ENCODE data around the gene BCAM. TPM values are rescaled to one million over a fixed set of nuclear protein-coding genes. Genes with fewer than 3 reads are reported as not detected.

BCAM gene
- total RNA-seq, 2 experiments from 2014 or later: not detected

DNA sequence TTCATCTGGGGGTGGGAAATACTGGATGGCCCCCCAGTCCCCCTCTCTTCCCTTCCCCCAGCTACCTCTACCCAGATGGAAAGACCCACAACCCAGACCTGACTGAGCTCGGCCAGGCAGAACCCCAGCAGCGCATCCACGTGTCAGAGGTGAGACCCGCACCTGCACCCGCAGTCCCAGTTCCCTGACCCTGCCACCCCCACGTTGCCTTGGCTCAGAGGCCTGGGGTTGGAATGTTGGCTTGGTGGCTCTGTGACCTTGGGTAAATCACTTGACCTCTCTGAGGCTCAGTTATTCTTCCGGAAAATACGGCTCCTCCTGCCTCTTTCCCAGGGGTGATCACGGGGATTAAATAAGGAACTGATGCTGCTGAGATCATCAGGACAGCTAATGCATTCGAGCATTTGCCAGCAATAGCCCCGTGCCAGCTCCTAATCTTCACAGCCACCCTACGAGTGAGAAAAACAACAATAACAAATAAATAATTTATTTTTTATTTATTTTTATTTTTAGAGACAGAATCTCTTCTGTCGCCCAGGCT, 18.9 kb upstream of the BCAM start:
- Mint-ChIP-seq H3K4me3 (no peak overlapping the region), H3K27me3 (no peaks in the 10 kb centered on the region), H3K9me3 (no peaks in the 10 kb centered on the region), H3K27ac (no peak overlapping the region), H3K36me3 (ENCODE audit: low read depth) (no peaks in the 10 kb centered on the region), H3K4me1 (ENCODE audit: low read depth) (no peaks in the 10 kb centered on the region)
- CTCF ChIA-PET: interaction anchor here (0.6 kb wide), 1 partner anchor 34 kb away, joined by 3 read pairs; no protein-coding TSS in a partner anchor
- POLR2A ChIA-PET: no interaction called here
- Histone ChIP-seq H3K27me3 (ENCODE audit: control insufficient read depth in 1 of 2, insufficient read depth in 2 of 2, low read length in 2 of 2) (no peaks in the 10 kb centered on the region), H3K4me1 (ENCODE audit: insufficient read depth, low read length) (no peaks in the 10 kb centered on the region), H3K4me3 (ENCODE audit: low read length) (no peak overlapping the region), H3K36me3 (ENCODE audit: insufficient read depth, low read length) (no peaks in the 10 kb centered on the region), H3K27ac (ENCODE audit: low read depth in 1 of 2, low read length in 2 of 2) (no peak overlapping the region), H3K9me3 (ENCODE audit: control insufficient read depth in 1 of 2, insufficient read depth in 1 of 2, low read length in 2 of 2) (no peaks in the 10 kb centered on the region)
- DNase-seq: no peak
- intact Hi-C loops (cut with DNase I, micrococcal nuclease): no loop called here
- TF ChIP-seq, protein P1, sequence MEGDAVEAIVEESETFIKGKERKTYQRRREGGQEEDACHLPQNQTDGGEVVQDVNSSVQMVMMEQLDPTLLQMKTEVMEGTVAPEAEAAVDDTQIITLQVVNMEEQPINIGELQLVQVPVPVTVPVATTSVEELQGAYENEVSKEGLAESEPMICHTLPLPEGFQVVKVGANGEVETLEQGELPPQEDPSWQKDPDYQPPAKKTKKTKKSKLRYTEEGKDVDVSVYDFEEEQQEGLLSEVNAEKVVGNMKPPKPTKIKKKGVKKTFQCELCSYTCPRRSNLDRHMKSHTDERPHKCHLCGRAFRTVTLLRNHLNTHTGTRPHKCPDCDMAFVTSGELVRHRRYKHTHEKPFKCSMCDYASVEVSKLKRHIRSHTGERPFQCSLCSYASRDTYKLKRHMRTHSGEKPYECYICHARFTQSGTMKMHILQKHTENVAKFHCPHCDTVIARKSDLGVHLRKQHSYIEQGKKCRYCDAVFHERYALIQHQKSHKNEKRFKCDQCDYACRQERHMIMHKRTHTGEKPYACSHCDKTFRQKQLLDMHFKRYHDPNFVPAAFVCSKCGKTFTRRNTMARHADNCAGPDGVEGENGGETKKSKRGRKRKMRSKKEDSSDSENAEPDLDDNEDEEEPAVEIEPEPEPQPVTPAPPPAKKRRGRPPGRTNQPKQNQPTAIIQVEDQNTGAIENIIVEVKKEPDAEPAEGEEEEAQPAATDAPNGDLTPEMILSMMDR (IDR thresholded peaks at IDR 0.05): no peak
- no peak for ATAC-seq (ENCODE audit: poor library complexity)

GRCh38 chr19:44792281-44792680, 16.6 kb upstream of the BCAM start:
- CTCF ChIA-PET: no interaction called here
- no peaks in the 10 kb centered on the region for H3K27me3 Mint-ChIP-seq
- H3K36me3 ChIP-seq (ENCODE audit: insufficient read depth, low read length): no peaks in the 10 kb centered on the region

DNA sequence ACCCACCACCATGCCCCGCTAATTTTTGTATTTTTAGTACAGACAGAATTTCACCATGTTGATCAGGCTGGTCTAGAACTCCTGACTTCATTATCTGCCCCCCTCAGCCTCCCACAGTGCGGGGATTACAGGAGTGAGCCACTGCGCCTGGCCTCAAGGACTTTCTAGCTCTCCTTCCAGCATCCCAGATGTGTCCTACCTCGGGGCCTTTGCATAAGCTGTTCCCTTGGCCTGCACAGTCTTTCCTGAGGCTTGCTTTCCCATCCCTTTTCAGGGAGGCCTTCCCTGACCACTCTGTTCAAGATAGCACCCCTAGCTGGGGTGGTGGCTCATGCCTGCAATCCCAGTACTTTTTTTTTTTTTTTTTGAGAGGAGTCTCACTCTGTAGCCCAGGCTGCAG, 14.3 kb upstream of the BCAM start:
- ChIA-PET CTCF (no interaction called here), POLR2A (no interaction called here)
- Mint-ChIP-seq H3K9me3 (no peaks in the 10 kb centered on the region), H3K4me3 (no peak overlapping the region), H3K27ac (no peak overlapping the region), H3K36me3 (ENCODE audit: low read depth) (no peaks in the 10 kb centered on the region), H3K27me3 (no peaks in the 10 kb centered on the region), H3K4me1 (ENCODE audit: low read depth) (peaks cover 9% of the 10 kb centered on the region)
- Histone ChIP-seq H3K36me3 (ENCODE audit: insufficient read depth, low read length) (no peaks in the 10 kb centered on the region), H3K4me3 (ENCODE audit: low read length) (no peak overlapping the region), H3K27me3 (ENCODE audit: control insufficient read depth in 1 of 2, insufficient read depth in 2 of 2, low read length in 2 of 2) (no peaks in the 10 kb centered on the region), H3K9me3 (ENCODE audit: control insufficient read depth in 1 of 2, insufficient read depth in 1 of 2, low read length in 2 of 2) (no peaks in the 10 kb centered on the region), H3K4me1 (ENCODE audit: insufficient read depth, low read length) (peaks cover 15% of the 10 kb centered on the region), H3K27ac (ENCODE audit: low read depth in 1 of 2, low read length in 2 of 2) (no peak overlapping the region)
- DNase-seq (no peak), ATAC-seq (ENCODE audit: poor library complexity) (no peak)
- TF ChIP-seq, protein P1 (IDR thresholded peaks at IDR 0.05): no peak
- intact Hi-C loops (cut with DNase I, micrococcal nuclease): no loop called here

More at GRCh38 chr19:44792281-44792680, 16.6 kb upstream of the BCAM start:
- no peak for DNase-seq
- intact Hi-C loops (cut with DNase I, micrococcal nuclease): no loop called here
- Histone ChIP-seq H3K4me1 (ENCODE audit: insufficient read depth, low read length) (peaks cover 15% of the 10 kb centered on the region), H3K27me3 (ENCODE audit: control insufficient read depth in 1 of 2, insufficient read depth in 2 of 2, low read length in 2 of 2) (no peaks in the 10 kb centered on the region), H3K27ac (ENCODE audit: low read depth in 1 of 2, low read length in 2 of 2) (no peak overlapping the region), H3K9me3 (ENCODE audit: control insufficient read depth in 1 of 2, insufficient read depth in 1 of 2, low read length in 2 of 2) (no peaks in the 10 kb centered on the region), H3K4me3 (ENCODE audit: low read length) (no peak overlapping the region)
- Mint-ChIP-seq H3K27ac (no peak overlapping the region), H3K36me3 (ENCODE audit: low read depth) (no peaks in the 10 kb centered on the region), H3K4me3 (no peak overlapping the region), H3K9me3 (no peaks in the 10 kb centered on the region), H3K4me1 (ENCODE audit: low read depth) (peaks cover 9% of the 10 kb centered on the region)
- POLR2A ChIA-PET: no interaction called here
- ATAC-seq (ENCODE audit: poor library complexity): no peak
- TF ChIP-seq, protein P1 (IDR thresholded peaks at IDR 0.05): no peak
